ENCODE results near the gene TNF. TPM values are rescaled to one million over a fixed set of nuclear protein-coding genes. Genes with fewer than 3 reads are reported as not detected.

TNF gene
- total and polyA plus RNA-seq, 2 of the 13 experiments (the other 11 are each of a cell fraction or from before 2014, with no cell fraction given): not detected

DNA sequence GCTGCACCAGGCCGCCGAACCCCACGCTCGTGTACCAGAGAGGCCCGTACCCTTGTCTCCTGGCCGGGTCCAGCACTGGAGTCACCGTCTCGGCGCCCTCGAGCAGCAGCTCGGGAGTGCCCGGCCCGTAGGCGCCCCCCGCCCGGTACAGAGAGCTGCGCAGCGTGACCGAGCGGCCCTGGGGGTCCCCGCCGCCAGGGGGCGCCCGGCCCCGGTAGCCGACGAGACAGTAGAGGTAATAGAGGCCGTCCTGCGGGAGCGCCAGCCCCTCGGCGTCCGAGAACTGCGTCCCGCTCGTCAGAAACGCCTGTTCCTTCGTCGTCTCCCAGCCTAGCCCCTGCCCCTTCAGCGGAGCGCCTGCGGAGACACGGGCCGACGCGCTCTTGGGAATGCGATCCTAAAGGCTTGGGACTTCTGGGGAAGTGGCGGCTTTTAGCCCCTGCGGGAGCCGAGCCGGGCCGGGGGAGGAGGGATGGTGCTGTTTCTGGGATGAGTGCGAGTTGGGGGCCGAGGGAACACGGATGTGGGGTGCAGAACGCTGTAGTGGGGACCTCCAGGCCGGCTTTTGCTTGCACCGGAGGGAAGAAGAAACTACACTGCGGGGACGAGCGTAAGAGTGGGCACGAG, 5.6 kb downstream of the TNF start (continued):
- TF ChIP-seq, protein P1, sequence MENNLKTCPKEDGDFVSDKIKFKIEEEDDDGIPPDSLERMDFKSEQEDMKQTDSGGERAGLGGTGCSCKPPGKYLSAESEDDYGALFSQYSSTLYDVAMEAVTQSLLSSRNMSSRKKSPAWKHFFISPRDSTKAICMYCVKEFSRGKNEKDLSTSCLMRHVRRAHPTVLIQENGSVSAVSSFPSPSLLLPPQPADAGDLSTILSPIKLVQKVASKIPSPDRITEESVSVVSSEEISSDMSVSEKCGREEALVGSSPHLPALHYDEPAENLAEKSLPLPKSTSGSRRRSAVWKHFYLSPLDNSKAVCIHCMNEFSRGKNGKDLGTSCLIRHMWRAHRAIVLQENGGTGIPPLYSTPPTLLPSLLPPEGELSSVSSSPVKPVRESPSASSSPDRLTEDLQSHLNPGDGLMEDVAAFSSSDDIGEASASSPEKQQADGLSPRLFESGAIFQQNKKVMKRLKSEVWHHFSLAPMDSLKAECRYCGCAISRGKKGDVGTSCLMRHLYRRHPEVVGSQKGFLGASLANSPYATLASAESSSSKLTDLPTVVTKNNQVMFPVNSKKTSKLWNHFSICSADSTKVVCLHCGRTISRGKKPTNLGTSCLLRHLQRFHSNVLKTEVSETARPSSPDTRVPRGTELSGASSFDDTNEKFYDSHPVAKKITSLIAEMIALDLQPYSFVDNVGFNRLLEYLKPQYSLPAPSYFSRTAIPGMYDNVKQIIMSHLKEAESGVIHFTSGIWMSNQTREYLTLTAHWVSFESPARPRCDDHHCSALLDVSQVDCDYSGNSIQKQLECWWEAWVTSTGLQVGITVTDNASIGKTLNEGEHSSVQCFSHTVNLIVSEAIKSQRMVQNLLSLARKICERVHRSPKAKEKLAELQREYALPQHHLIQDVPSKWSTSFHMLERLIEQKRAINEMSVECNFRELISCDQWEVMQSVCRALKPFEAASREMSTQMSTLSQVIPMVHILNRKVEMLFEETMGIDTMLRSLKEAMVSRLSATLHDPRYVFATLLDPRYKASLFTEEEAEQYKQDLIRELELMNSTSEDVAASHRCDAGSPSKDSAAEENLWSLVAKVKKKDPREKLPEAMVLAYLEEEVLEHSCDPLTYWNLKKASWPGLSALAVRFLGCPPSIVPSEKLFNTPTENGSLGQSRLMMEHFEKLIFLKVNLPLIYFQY (CRISPR knock-in tag; IDR thresholded peaks at IDR 0.05; ENCODE audit: borderline replicate concordance): no peak
- TF ChIP-seq CAMTA2 (CRISPR knock-in tag; IDR thresholded peaks at IDR 0.05; ENCODE audit: borderline replicate concordance): no peak; the same call in 1 of the 2 replicates
- TF ChIP-seq ZNF235 (CRISPR knock-in tag; IDR thresholded peaks at IDR 0.05; ENCODE audit: borderline replicate concordance): no peak; the same call in 1 of the 2 replicates
- peak; percentile 74; the same call in 1 of the 2 replicates for TF ChIP-seq ZNF749 (CRISPR knock-in tag; IDR thresholded peaks at IDR 0.05; ENCODE audit: borderline replicate concordance)
- TF ChIP-seq CERS6 (CRISPR knock-in tag; IDR thresholded peaks at IDR 0.05): no peak
- TF ChIP-seq, protein P2, sequence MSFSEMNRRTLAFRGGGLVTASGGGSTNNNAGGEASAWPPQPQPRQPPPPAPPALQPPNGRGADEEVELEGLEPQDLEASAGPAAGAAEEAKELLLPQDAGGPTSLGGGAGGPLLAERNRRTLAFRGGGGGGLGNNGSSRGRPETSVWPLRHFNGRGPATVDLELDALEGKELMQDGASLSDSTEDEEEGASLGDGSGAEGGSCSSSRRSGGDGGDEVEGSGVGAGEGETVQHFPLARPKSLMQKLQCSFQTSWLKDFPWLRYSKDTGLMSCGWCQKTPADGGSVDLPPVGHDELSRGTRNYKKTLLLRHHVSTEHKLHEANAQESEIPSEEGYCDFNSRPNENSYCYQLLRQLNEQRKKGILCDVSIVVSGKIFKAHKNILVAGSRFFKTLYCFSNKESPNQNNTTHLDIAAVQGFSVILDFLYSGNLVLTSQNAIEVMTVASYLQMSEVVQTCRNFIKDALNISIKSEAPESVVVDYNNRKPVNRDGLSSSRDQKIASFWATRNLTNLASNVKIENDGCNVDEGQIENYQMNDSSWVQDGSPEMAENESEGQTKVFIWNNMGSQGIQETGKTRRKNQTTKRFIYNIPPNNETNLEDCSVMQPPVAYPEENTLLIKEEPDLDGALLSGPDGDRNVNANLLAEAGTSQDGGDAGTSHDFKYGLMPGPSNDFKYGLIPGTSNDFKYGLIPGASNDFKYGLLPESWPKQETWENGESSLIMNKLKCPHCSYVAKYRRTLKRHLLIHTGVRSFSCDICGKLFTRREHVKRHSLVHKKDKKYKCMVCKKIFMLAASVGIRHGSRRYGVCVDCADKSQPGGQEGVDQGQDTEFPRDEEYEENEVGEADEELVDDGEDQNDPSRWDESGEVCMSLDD (CRISPR knock-in tag; IDR thresholded peaks at IDR 0.05; ENCODE audit: borderline replicate concordance): peak; percentile 86; the same call in 1 of the 2 replicates
- TF ChIP-seq BATF2 (CRISPR knock-in tag; IDR thresholded peaks at IDR 0.05): no peak
- no peak for TF ChIP-seq SRSF9 (IDR thresholded peaks at IDR 0.05; ENCODE audit: borderline replicate concordance, insufficient read depth, low read depth, low read length, poor library complexity, severe bottlenecking)
- peak; percentile 31; the same call in 1 of the 2 replicates for TF ChIP-seq ZBTB42 (CRISPR knock-in tag; IDR thresholded peaks at IDR 0.05)
- peak; percentile 52; the same call in 1 of the 2 replicates for TF ChIP-seq CHCHD3 (CRISPR knock-in tag; IDR thresholded peaks at IDR 0.05)
- TF ChIP-seq HMG20A (CRISPR knock-in tag; IDR thresholded peaks at IDR 0.05; ENCODE audit: borderline replicate concordance): 0 out of 2 replicates have a peak, but pooled peaks have one; percentile 12
- TF ChIP-seq MEIS2 (CRISPR knock-in tag; IDR thresholded peaks at IDR 0.05): peak; percentile 66; the same call in 1 of the 2 replicates
